ENCODE data around the gene SPATA7.

Gene SPATA7

GRCh38 chr14:88482524-88482923 is 97.1 kb downstream of the SPATA7 start:
- DNase-seq (ENCODE audit: low spot score) = no peak

All from LoVo (cell line).